HEK293T (cell line): ENCODE data around the gene SANBR.

Source experiments
- CTCF ChIA-PET: fragments of 350-600 bp; formaldehyde crosslinking; extraction: SDS; loops from one replicate; lab custom pipeline; 2021; ENCODE audit warnings: antibody characterized with exemption, inconsistent platforms; lab: Yijun Ruan, JAX
- POLR2A ChIA-PET: fragments of 350-600 bp; formaldehyde crosslinking; extraction: SDS; loops from one replicate; lab custom pipeline; 2020; ENCODE audit warnings: antibody characterized with exemption, inconsistent platforms; lab: Yijun Ruan, JAX
- DNase-seq: peaks from one replicate; pipeline ENCODE4 v3.0.0; 2012; ENCODE audit warnings: mixed read lengths; ENCODE audit errors: extremely low spot score
- ARNT ChIP-seq: fragments of 450-650 bp; IDR thresholded peaks from 2 replicates; pipeline ENCODE4 v1.6.1; 2017; ENCODE audit warnings: mild to moderate bottlenecking
- BHLHE40 ChIP-seq: fragments of 450-650 bp; IDR thresholded peaks from 2 replicates; pipeline ENCODE4 v1.6.1; 2016; ENCODE audit warnings: mild to moderate bottlenecking, moderate library complexity, borderline replicate concordance
- CTBP1 ChIP-seq: fragments of 450-650 bp; IDR thresholded peaks from 2 replicates; pipeline ENCODE4 v1.6.1; 2016; ENCODE audit warnings: borderline replicate concordance
- ELF4 ChIP-seq: fragments of 450-650 bp; IDR thresholded peaks from 2 replicates; pipeline ENCODE4 v1.6.1; 2017; ENCODE audit warnings: antibody characterized with exemption
- FOXA1 ChIP-seq: fragments of 450-650 bp; IDR thresholded peaks from 2 replicates; pipeline ENCODE4 v1.6.1; 2016; ENCODE audit warnings: mild to moderate bottlenecking
- FOXK2 ChIP-seq: fragments of 450-650 bp; IDR thresholded peaks from 2 replicates; pipeline ENCODE4 v1.6.1; 2016; ENCODE audit warnings: mild to moderate bottlenecking
- FOXM1 ChIP-seq: fragments of 450-650 bp; IDR thresholded peaks from 2 replicates; pipeline ENCODE4 v1.6.1; 2017; ENCODE audit warnings: mild to moderate bottlenecking, borderline replicate concordance
- HDGF ChIP-seq: fragments of 450-650 bp; IDR thresholded peaks from 2 replicates; pipeline ENCODE4 v1.6.1; 2017; ENCODE audit warnings: antibody characterized with exemption, borderline replicate concordance
- L3MBTL2 ChIP-seq: fragments of 450-650 bp; conservative IDR thresholded peaks from 2 replicates; pipeline ENCODE4 v1.6.1; 2016; ENCODE audit warnings: mild to moderate bottlenecking
- LEF1 ChIP-seq: fragments of 450-650 bp; IDR thresholded peaks from 2 replicates; pipeline ENCODE4 v1.6.1; 2017; ENCODE audit warnings: mild to moderate bottlenecking, borderline replicate concordance
- NFRKB ChIP-seq: fragments of 450-650 bp; IDR thresholded peaks from 2 replicates; pipeline ENCODE4 v1.6.1; 2016; ENCODE audit warnings: mild to moderate bottlenecking, moderate library complexity
- SP1 ChIP-seq: fragments of 450-650 bp; IDR thresholded peaks from 2 replicates; pipeline ENCODE4 v1.6.1; 2017
- SUZ12 ChIP-seq: fragments of 450-650 bp; IDR thresholded peaks from 2 replicates; pipeline ENCODE4 v1.6.1; 2016; ENCODE audit warnings: mild to moderate bottlenecking
- TARDBP ChIP-seq: fragments of 450-650 bp; IDR thresholded peaks from 2 replicates; pipeline ENCODE4 v1.6.1; 2016
- ZNF384 ChIP-seq: fragments of 450-650 bp; IDR thresholded peaks from 2 replicates; pipeline ENCODE4 v1.6.1; 2016
- TF ChIP-seq, protein P1 (sequence below): fragments of 450-650 bp; IDR thresholded peaks from 2 replicates; pipeline ENCODE4 v1.6.1; 2016

The SANBR gene

DNA sequence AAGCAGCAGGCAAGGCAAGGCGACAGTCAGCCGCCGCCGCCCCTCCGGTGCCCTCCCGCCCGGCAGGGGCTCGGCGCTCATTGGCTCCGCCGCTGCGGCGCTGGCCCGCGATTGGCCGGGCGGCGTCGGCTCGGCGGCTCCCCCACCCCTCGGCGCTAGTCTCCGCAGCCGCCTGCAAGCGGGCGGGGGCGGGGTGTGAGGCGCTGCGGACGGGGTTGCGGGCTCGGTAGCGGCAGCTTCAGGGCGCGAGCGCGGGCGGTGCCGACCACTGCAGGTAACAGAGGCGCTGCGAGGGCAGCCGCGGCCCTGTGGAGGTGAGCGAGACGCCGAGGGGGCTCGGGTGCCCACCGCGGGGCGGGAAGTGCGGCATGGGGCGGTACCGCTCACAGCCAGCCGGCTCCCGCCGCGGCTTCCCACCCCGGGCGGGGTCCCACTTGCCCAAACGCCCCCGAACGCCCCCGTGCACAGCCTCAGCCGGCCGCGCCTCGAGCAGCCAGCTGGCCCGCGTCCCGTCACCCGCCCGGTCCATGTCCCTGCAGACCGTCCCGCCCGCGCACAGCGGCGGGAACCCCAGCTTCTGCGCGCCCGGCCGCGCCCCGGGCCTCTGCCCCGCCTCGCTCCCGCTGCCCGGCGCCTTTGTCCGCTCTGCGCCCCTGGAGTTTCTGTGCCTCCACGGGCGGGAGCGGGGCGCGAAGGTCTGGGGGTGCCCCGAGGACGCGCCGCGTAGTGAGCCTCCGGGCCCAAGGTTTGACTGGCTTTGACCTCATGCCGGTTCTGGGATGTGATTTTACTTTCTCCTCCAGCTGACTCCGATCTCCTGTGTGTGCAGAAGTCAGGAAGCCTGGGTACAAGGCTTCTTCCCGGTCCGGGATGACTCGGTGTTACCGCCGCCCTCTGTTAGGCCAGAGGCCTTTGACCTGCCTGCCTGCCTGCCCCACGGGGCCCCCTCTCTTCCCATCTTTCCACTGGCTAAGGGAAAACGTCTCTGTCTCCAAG lies at the start of gene SANBR:
SANBR (plus strand) TSS at position 158 of the 996 bp plus-strand sequence. CDS start 4,480 bp downstream, outside the sequence.
- POLR2A ChIA-PET = no interaction called here
- TF ChIP-seq L3MBTL2 (no peak), FOXA1 (no peak), LEF1 (peak; percentile 8; the same call in 1 of the 2 replicates), ELF4 (no peak), FOXM1 (peak; percentile 58), CTBP1 (no peak)
- TF ChIP-seq, protein P1, sequence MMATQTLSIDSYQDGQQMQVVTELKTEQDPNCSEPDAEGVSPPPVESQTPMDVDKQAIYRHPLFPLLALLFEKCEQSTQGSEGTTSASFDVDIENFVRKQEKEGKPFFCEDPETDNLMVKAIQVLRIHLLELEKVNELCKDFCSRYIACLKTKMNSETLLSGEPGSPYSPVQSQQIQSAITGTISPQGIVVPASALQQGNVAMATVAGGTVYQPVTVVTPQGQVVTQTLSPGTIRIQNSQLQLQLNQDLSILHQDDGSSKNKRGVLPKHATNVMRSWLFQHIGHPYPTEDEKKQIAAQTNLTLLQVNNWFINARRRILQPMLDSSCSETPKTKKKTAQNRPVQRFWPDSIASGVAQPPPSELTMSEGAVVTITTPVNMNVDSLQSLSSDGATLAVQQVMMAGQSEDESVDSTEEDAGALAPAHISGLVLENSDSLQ = no peak
- DNase-seq = peak; percentile 93
- CTCF ChIA-PET = no interaction called here

DNA sequence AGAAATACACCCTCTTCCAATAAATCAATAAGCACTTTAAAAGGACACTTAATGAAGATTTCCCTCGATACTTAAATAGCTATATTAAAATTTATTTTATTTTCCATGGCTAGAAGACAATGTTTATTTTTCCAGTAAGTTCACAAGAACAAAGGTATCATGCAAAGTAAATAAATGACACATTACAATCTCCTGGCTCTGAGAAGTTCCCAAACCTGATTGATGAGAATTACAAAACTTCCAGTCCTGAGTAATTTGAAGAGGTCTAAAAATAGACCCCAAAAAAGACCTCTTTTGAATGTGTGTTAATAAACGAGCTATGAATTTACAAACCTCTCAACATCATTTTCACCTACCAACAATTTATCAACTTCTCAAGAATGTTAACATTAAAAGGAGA lies 49.7 kb upstream of the SANBR start:
- no peak for TF ChIP-seq BHLHE40
- no peak for TF ChIP-seq TARDBP
- CTCF ChIA-PET = no interaction called here
- no peak for DNase-seq
- POLR2A ChIA-PET = interaction anchor here (1.7 kb wide), 1 partner anchor 11 kb away, joined by 9 read pairs; no protein-coding TSS in a partner anchor

DNA sequence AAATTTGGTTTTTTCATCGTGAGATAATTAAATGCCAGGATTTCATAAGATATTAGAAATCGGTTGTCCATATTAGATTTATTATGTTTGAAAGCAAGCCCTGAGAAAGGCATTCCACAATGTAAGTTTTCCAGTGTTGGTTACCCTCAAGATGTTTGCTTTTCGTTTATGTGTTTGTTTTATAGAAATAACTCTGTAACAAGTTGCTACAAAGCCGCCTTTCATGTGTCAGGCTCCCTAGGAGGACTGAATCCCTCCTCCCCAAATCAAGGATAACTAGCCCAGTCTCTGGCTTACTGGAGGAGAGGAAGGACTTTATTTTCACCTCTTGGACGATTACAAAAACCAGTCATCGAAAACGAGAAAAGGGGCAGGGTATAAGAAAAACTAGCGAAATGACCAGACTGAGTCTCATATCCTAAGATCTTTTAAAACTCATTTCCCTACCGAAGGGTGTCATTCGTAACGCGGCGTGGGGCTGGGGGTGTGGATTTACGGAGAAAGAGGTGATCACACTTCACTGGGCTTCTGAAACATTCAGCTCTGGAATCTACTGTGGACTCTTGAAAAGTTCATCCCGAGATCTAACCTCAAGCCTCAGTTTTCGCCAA lies 49.2 kb upstream of the SANBR start:
- TF ChIP-seq SP1 (no peak), ARNT (no peak), FOXK2 (no peak), FOXM1 (no peak)
- no peak for DNase-seq
- CTCF ChIA-PET = no interaction called here
- POLR2A ChIA-PET = interaction anchor here (1.7 to 2.1 kb wide), 2 partner anchors 11 kb away, joined by 5 to 9 read pairs; no protein-coding TSS in a partner anchor

DNA sequence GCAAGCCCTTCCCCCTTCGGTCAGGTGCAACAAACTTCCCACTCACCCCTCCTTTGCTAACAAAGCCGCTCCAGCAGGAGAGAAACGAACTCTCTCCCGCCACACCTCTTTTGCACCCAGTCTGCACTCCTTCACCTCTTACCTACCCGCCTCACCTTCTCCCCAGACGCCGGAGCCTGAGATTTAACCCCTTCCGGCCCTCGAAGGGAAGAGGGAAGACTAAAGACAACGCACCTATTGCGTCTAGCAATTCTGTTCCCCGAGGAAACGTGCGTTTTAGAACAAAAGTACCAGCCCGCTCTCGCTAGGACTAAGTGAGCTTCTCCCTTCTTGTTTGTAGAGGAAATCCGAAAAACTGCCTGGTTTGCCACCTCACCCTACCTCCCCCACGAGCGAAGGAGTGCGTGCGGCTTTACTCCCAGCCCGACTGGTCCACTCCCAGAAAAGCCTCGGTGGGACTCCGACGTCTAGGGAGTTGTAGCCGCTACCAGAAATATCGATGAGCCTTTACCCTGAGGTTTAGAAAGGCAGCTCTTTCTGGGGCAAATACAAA lies 48.6 kb upstream of the SANBR start:
- ChIA-PET POLR2A (interaction anchor here (0.5 to 2.1 kb wide), 7 partner anchors 10 to 686 kb away, joined by 3 to 9 read pairs (median 4); partner anchors contain the start of gene PAPOLG), CTCF (no interaction called here)
- DNase-seq = peak; percentile 73
- TF ChIP-seq FOXK2 (no peak), FOXM1 (no peak), L3MBTL2 (peak; percentile 91), SP1 (no peak), NFRKB (peak; percentile 92), BHLHE40 (no peak), ZNF384 (no peak), SUZ12 (no peak), ELF4 (peak; percentile 54; the same call in 1 of the 2 replicates), ARNT (no peak), FOXA1 (no peak), TARDBP (no peak; the same call in 1 of the 2 replicates), LEF1 (no peak), HDGF (no peak), CTBP1 (peak; percentile 93)
- TF ChIP-seq, protein P1 = no peak

DNA sequence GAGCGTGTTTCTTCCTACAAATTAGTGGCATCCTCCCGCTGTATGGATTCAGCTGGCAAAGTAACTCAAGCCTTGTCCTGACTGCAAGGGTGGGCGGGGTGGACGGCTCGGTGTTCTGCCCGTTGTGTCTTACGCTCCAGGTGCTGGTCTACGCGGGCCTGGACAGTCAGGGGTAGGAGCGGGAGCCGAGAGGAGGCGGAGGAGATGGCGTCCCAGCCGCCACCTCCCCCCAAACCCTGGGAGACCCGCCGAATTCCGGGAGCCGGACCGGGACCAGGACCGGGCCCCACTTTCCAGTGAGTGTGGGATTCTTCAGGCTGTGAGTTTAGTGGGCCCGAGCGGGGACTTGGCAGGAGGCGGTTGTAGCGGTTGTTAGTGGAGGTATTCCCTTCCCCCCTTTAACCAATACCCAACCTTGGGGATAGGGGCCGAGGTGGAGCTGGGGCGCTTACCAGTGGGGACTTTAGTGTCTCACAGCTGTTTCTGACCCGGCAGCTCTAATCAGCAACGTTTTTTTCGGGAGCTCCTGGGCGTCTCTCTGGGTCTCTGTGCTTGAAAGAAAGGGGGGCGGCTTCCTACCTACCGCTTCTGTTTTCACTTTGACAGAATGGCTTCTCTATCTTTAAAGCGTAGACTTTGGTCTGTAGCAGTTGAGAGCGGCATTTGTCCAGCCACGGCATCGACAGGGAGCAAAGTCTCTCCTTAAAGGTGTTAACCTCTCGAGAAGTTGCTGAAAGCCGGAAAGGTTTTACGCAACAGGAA lies 47.9 kb upstream of the SANBR start, which contains the start of the genes PEX13 and PUS10:
PEX13 (plus strand) TSS at position 165 of the 762 bp plus-strand sequence; CDS start at position 205, 40 bp downstream.
PUS10 (minus strand) TSS at position 700 of the 762 bp plus-strand sequence. CDS start 6,365 bp downstream, outside the sequence.
- ChIA-PET CTCF (no interaction called here), POLR2A (interaction anchor here (0.5 to 2.1 kb wide), 8 partner anchors 9 to 685 kb away, joined by 3 to 9 read pairs (median 4); partner anchors contain the start of gene PAPOLG)
- DNase-seq = peak; percentile 84
- TF ChIP-seq TARDBP (no peak), CTBP1 (no peak), L3MBTL2 (no peak), BHLHE40 (no peak), ELF4 (no peak), ARNT (no peak), FOXK2 (no peak), LEF1 (no peak), ZNF384 (no peak), HDGF (no peak), NFRKB (no peak), SP1 (no peak), FOXA1 (no peak), FOXM1 (no peak; the same call in 1 of the 2 replicates), SUZ12 (no peak)
- TF ChIP-seq, protein P1 = no peak
